GM19023 (cell line): ENCODE results near the gene CBX8.

Source experiments
- ATAC-seq: cut with Tn5 transposase; IDR thresholded peaks from one replicate; pipeline ENCODE4 v1.9.1; 2021; ENCODE audit warnings: mild to moderate bottlenecking, moderate library complexity; ENCODE audit not compliant: unreplicated experiment

Gene CBX8

DNA sequence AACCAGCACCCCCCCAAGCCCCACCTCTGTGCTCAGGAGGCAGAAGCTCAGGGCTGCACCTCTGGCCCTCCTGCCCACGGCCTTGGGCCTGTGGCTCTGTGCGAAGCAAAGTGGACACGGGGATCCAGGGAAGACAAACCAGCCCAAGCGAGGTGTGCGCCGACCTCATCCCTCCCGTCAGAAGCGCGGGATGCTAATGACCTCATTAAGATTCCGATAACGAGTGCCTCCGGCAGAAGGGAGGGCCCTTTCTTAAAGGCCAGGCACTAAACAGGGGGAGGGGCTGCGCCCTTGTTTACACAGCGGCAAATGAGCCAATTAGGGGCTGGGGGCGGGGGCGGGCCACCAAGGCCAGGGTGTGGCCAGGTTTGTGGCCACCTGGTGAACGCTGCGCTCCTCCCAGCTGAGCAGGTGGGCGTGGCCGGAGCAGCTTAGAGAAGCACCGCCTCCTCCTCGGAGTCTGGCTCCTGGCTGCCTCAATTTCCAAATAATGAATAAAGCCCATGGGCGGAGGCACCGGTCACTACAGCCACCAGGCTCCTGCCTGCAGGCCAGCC is 39.2 kb upstream of the CBX8 start:
- no peak for ATAC-seq

DNA sequence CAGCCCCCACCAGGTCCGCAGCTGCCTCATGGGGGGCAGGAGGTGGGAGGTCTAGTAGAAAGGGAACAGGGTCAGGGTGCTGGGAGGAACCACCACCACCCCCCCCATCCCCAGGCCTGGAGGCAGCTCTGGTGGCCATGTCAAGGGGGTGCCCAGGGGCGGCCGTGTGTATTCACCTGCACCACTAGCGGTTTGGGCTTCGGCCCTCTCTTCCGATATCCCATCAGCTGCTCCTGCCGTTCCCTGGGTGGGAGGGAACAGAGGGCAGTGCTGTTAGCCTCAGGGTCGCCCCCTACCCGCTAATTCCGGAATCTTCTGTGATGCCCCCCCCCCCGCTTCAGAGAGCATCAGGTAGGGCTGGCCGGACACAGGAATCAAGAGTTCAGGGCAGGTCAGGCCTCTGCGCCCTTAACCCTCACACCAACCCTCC is 38.6 kb upstream of the CBX8 start:
- no peak for ATAC-seq

DNA sequence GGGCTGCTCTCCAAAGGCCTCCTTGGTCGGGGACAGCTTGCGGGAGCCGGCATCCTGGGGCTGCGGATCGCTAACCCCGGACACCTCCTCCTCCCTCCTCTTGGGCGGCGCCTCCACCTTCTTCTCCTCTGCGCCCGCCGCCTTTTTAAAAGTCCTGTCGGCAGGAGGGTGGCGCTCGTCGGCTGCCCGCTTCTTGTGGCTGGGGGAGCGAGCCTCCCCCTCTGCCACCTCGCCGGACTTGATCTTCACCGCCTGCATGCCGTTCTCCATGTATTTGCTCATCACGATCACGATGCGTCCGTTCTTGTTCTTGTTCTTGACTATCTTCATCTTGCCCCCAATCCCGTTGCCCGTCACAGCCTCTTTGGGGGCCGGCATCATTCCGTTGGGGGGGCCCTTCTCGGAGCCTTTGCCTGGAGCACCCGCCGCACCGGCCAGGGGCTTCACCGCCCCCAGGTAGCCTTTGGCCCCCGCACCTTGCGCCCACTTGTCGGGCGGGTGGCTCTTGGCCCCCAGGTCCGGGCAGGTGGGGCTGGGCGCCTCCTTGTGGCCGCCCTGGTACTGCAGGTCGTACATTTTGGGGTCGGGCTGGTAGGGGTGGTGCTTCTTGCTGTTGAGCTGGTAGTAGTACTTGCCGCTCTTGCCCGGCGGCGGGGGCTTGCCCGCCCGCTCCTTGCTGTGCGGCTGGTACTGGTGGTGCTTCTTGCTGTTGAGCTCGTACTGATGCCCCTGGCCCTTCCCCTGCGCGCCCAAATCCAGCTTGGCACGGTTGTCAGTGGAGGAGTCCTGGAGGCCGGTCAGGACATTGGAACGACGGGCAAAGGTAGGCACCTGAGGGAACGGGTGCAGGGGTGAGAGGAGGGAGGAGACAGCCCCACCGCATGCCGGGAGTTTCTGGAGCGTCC is 37.9 kb upstream of the CBX8 start:
- ATAC-seq: no peak

DNA sequence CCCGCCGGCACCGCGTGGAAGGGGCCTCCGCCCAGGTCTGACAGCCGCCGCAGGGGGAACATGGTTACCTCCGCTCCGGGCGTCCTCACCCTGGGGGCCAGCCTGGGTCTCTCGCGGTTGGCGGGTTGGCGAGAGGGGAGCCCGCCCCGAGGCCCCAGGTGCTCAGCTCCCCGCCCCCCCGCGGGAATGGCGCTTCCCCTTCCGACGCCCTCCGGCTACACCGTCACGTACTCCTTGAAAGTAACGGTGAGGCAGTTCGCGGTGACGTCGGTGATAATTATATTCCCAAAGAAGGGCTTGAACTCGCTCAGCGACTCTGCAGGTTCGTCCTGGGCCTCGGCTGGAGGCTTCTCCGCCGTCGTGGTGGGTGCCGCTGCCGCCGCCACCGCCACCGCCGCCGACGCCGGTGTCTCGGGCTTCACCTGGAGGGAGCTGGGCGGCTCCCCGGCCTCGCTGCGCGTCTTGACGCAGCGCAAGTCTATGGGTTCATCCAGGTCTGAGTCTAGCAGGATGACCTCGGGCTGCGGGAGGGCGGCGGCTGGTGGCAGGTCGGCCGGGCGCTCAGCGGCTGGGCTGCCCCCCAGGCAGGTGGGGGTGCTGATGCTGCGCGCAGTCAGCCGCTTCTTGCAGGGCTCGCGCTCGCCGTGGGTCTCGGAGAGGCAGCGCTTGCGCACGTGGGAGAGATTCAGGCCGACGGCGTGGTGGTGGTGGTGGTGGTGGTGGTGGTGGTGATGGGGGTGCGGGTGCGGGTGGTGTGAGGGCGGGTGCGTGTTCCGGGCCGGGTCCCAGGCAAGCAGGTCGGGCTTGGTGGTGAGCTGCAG is 37.1 kb upstream of the CBX8 start:
- ATAC-seq: no peak

DNA sequence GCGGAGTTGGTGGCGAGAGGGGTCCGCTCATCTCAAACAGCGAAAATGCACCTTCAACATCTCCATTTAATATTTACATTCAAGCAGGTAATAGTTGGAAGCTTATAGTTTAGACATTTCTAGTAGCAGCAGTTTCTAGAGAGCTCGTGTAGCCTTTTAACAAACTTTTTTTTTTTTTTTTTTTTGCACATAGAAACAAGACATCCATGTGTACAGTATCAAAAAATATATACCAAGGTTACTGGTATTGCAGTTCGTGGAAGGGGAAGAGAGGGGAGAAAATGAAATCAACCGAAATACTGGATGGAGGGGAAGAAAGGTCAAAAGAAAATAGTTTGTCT is 36.2 kb upstream of the CBX8 start:
- ATAC-seq: no peak

DNA sequence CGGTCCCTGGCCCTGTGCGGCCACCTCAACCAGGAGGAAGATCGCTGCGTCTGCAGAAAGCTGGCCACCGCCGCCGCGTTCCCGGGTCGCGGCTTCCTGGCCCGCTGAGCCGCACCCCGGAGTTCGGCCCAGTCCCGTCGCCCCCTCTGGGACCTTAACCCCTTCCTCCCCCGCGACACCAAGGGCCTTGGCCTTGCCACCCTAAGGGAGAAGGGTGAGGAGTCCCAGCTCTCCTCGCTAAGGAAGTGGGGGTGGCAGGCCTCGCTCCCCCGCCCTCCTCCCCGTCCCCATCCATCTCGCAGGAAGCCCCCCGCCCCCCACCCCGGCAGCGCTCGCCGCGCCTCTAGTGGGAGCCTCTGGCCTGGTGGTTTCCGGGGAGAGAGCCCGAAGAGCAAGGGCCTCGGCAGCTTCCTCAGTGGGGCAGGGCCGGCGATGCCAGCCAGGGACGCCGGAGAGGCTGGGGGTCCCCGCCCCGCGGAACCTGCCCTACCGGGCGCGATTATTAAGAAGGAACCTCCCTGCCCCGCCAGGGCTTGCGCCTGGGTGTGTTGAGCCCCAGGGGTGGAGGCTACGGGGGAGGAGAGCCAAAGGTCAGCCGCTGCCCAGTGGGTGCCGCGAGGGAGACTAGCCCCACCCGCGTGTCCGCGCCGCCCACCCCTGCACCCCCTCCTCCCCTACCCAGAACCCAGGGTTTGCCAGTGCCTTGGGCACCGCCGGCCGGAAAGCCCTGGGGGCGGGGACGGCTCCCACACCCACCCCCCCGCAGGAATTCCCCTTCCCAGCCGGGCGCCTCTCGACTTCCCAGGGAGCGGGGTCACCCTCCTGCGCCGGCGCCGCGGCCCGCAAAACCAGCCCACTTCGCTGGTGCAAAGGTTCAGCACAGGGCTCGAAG is 35.6 kb upstream of the CBX8 start:
- ATAC-seq: no peak

DNA sequence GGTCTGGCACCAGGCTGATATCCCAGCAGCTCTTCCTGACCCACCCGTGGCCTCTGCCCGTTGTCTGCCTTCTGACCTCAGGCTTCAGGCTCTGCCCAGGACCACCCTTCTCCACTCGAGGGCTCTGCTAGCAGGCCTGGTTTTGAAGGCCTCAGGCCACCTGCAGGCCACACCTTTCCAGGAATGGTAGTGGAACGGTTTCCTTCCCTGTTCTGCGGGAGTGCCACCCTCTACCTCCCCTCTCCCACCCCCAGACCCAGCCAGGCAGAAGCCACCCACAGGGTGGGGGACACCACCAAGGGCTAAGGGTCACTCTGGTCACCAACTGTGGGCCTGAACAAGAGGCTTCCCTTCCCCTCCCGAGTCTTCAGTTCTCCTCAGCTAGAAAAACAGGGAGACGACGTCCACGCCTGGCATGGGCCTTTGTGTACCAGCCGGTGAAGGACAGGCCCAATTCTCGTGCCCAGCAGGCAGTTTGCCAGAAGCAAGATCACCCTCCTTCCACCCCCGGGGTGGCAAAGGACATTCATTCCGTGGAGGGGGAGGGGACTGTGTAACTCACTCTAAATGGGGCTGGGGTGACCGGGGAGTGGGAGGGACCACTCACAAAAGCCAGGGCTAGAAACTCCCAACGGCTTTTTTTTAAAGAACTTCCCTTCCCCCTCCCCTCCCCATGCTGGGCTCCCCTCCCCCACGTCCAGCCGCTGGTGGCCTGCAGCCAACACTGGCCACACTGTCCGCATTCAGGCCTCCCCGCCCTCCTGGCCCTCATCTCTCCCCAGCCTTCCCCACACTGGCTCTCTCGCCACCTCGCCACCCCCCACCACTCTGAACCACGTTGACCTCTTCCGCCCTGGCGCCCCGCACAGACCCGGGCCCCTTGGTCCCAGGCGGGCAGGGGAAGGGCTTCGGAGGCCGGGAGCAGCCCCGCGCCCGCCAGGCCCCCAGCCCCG is 34.7 kb upstream of the CBX8 start:
- ATAC-seq: no peak

DNA sequence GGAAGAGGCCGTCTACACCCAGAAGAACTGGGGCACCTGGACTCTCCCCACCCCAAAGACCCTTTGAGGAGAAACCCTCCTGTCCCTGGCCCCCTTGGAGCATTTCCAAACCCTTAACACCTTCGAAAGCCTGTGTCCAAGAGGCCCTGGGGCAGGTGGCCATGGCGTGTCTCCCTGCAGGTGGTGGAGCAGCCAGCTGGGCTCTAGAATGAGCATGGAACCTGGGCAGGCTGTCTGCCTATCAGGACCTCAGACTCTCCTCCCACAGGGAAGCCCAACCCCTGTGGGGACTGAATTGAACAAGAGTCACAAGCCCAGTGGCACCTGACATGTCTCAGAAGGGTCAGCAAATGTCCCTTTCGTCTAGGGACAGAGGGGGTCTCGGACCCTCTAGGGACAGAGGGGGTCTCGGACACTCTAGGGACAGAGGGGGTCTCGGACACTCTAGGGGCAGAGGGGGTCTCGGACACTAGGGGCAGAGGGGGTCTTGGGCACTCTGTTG is 33.9 kb upstream of the CBX8 start:
- ATAC-seq: no peak

DNA sequence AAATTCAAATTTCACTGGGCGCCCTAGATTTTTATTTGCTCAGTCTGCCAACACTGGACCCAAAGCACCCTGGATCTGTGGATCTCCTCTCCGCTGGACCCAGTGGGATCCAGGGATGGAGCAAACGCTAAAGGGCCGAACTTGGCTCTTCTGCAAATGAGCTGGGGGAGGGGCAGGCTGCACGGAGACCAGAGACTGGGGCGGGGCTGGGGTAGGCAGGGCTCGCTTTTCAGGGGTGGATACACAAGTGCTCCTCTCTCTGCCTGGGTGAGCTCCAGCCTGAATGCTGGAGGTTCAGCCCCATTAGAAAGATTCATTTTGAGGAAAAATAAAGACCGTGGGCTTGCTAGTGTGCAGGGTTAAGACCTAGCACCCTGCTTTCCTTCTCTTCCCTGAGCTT is 33.4 kb upstream of the CBX8 start:
- no peak for ATAC-seq

DNA sequence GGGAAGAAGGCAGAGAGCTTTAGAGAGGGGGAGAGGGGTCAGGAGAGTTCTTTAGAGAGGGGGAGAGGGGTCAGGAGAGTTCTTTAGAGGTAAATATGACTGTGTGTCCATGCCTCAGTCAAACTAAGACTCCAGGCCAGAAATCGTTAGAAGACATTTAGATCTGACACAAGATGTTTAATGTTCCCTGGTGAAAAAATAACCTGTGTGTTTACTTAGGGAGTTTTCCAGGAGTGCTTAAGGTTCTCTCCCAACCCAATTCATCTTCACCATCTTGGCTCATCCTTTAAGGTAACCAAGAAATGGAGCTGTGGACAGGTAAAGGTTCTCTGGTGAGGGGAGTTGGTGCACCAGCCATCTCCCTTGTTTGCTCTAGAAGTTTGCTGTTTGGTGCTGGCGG is 32.6 kb upstream of the CBX8 start:
- ATAC-seq: no peak

DNA sequence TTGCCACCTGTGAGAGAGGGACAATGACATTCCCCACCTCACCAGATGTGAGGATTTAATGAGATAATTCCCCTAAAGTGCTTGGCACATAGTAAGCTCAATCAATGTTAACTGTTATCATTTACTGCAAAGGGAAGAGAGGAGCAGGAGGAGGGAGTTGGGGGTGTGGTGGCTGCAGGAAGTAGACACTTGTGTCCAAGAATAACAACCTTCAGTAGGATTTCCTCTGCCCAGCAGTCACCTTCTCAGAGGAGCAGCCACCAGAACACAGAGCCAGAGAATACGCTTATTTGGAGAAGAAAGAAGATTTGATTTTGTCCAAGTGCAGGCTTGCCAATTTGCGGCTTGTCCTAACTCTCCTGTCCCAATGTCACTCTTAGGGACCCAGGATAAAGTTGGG is 32.1 kb upstream of the CBX8 start:
- ATAC-seq: no peak

DNA sequence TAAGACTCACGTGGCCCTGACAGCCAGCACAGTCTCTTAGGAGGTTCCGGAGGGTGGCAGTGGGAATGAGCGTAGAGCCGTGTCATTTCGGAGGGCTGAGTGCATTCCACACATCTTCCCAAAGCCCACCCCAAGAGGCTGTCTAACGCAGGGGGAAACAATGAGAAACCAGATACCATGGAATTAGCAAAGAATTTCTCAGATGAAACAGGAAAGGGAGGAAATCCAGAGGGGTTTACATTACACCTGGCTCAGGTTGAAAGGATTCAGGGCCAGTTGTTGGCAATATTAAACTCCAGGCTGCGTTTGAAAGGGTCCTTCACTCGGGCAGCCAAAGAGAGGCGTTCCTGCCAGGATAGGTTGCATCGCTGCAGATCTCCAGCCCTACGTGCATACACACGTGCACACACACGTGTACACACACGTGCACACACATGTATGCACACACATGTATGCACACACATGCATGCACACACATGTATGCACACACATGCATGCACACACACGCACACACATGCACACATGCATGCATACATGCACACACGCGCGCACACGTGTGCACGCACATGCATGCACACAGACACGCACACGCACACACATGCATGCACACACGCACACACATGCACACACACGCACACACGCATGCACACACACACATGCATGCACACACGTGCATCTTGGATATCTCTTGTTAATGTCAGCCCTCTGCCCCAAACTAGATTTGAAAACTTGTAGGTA is 30.1 kb upstream of the CBX8 start:
- no peak for ATAC-seq

DNA sequence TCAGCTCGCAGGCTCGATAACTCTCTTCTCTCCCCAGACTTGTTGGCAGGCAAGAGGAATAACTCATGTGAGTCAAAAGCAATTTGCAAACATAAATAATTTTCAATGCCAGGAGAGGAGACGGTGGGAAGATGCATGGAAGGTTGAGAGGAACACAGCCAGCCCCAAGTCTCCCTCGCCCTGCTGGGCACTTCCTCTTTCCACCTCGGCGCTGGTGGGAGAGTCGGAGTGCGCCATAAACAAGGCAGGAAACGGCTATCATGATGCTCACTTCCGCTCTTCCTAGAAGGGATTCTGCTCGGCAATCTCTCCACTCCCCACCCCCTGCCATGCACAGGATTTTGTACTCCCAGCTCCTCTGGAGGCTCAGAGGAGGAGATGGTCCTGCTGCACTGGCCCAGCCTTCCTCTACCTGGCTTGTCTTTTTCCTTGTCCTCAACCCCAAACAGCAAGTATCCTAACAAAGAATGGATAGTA is 29.4 kb upstream of the CBX8 start:
- no peak for ATAC-seq

DNA sequence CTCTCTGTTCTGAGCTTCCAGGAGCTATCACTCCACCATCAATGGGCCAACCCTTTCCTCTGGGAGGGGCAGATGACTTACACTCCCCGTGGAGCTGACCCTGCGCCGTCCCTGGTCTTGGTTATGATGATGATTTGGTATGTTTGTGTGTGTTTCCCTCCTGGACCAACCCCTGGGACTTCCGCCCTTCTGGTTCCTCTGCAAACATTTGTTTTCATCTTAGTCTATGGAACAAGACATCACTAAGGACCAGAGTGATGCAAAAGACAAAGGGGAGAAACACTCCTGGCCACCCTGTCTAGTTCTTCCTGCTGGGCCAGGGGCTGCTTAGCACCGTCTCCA is 28.7 kb upstream of the CBX8 start:
- ATAC-seq: no peak

DNA sequence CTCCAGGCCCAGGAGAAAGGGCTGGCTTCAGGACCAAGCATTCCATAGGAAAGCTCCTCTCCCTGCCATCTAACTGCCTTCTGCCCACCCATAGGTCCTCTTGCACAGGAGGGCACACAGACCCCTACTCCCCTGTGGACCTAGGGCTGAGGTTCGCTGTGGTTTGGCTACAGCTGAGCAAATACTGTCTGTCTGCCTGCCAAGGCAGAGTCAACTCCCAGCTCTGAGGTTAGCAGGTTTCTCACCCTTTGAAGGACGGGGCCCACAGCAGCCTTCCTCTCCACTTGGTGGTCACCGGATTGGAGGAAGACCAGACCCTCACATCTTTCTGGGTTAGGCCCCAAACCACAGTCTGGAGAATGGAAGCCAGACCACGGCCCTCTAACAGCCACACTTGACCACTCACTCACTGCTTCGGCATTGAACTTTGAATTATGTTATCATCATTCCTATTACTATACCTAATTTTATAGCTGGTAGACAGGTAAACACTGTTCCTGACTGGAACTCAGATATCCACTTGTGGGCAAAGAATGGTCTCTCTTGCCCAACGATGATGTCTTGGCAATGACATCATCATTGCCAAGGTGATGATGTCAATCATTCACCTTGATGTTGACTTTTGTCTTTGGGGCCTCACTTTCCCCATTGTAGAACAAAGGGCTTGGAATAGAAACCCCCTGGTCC is 28.2 kb upstream of the CBX8 start:
- no peak for ATAC-seq

DNA sequence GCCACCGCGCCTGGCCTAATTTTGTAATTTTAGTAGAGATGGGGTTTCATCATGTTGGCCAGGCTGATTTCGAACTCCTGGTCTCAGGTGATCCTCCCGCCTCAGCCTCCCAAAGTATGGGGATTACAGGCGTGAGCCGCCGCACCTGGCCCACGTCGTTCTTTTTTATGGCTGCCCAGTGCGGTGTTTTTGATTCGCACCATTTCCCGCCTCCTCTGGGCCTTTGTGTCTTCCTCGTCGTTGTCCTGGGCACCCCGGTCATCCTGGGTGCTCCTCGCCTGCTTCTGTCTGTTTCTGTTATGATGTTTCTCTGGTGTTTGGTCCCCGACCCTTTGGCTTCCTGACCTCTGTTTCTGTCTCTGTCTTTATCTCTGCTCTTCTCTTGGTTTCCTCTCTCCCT is 27.4 kb upstream of the CBX8 start:
- ATAC-seq: no peak

DNA sequence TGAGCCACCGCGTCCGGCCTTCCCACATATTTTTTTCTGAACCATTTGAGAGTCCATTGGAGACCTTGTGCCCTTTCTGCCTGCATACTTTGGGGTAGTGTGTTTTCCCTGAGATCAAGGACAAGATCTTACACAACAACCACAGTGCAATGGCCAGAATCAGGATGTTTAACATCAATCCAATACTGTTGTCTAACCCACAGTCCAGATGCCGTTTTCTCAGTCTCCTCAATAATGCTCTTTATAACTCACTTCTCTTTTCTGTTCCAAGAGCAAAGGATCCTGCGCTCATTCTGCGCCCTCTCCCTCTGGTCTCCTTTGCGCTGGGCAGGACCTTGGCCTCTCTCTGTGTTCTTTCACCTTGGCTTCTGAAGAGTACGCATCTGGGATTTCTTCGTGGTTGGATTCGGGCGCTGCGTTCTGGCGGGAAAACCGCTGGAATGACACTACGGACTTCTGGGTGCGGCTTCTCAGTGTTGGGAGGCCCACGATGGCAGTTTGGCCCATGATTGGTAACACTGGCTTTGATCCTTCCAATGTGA is 25.8 kb upstream of the CBX8 start:
- no peak for ATAC-seq
